Measurements from ENCODE around the gene PER2.

Gene PER2

DNA sequence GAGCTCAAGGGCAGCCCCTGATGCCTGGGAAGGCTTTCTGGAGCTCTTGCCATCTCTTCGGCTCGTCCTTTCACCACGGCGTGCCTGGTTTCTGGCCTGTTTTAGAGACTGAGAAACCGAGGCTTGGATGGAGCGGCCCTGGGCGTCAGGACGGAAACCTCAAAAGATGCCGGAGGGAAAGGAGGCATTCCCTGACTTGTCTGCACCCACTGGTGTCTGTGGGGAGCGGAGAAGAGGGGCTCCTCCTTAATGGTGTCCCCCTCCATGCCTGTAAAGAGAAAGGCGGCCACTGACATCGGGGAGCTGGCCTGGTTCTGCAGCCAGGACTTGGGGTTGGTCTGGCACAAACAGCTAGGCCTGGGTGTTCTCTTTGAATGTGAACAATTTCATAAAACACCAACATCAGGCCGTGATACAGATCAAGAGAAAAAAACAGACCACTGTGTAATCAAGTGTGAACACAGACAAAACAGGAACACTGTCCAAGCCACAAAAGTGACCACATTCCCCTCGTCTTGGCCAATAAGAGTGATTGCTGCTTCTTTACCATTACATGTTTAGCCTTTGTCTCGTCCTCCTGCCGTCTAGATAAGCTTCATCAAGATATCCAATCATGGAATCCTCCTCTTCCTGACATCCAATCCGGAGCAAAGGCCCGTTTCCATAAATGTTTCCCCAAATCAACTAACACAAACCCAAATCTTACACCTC, 84.3 kb downstream of the PER2 start:
- Histone ChIP-seq H3K14ac (ENCODE audit: low read length) (peak overlapping the region; percentile 57), H4K91ac (ENCODE audit: low read depth, low read length) (peak overlapping the region; percentile 85), H2BK5ac (ENCODE audit: low read depth, low read length, poor library complexity) (peak overlapping the region; percentile 73), H4K8ac (ENCODE audit: low read depth, low read length) (peak overlapping the region; percentile 80), H3K27me3 (ENCODE audit: insufficient read depth, low read length) (no peaks in the 10 kb centered on the region), H4K12ac (ENCODE audit: low read depth, low read length) (peak overlapping the region; percentile 81), H3K36me3 (ENCODE audit: control insufficient read depth in 1 of 2, insufficient read depth in 2 of 2, low read length in 2 of 2) (no peaks in the 10 kb centered on the region), H3K27ac (ENCODE audit: low read depth, low read length) (peak overlapping the region; percentile 63), H3K18ac (ENCODE audit: low read length) (peak overlapping the region; percentile 82), H3K9ac (ENCODE audit: low read length) (peak overlapping the region; percentile 28), H3K4ac (ENCODE audit: low read depth, low read length) (peak overlapping the region; percentile 22), H2BK12ac (ENCODE audit: low read length) (no peak overlapping the region), H2AFZ (ENCODE audit: insufficient read depth, low read length, poor library complexity) (peak overlapping the region; percentile 88), H2AK5ac (ENCODE audit: low read length) (peak overlapping the region; percentile 25), H2BK120ac (ENCODE audit: insufficient read depth, low read length, poor library complexity) (peak overlapping the region; percentile 80), H3K79me2 (ENCODE audit: control insufficient read depth, insufficient read depth, low read length, poor library complexity) (peaks cover 24% of the 10 kb centered on the region), H3K79me1 (ENCODE audit: low read length) (peaks cover 9% of the 10 kb centered on the region), H3K4me3 (ENCODE audit: low read depth, low read length) (no peak overlapping the region), H3K4me2 (ENCODE audit: low read length) (peak overlapping the region; percentile 58), H3K23ac (ENCODE audit: low read length) (no peak overlapping the region), H3K9me3 (ENCODE audit: insufficient read depth, low read depth, low read length) (no peaks in the 10 kb centered on the region), H3K4me1 (ENCODE audit: control insufficient read depth in 1 of 2, insufficient read depth in 2 of 2, low read length in 2 of 2) (peaks cover 5 to 11% of the 10 kb centered on the region in 2 experiments)
- no peak for DNase-seq
- WGBS (ENCODE audit: extremely low coverage, insufficient coverage, insufficient read length), result no CpG with 5 or more reads among the region's 18 CpGs

DNA sequence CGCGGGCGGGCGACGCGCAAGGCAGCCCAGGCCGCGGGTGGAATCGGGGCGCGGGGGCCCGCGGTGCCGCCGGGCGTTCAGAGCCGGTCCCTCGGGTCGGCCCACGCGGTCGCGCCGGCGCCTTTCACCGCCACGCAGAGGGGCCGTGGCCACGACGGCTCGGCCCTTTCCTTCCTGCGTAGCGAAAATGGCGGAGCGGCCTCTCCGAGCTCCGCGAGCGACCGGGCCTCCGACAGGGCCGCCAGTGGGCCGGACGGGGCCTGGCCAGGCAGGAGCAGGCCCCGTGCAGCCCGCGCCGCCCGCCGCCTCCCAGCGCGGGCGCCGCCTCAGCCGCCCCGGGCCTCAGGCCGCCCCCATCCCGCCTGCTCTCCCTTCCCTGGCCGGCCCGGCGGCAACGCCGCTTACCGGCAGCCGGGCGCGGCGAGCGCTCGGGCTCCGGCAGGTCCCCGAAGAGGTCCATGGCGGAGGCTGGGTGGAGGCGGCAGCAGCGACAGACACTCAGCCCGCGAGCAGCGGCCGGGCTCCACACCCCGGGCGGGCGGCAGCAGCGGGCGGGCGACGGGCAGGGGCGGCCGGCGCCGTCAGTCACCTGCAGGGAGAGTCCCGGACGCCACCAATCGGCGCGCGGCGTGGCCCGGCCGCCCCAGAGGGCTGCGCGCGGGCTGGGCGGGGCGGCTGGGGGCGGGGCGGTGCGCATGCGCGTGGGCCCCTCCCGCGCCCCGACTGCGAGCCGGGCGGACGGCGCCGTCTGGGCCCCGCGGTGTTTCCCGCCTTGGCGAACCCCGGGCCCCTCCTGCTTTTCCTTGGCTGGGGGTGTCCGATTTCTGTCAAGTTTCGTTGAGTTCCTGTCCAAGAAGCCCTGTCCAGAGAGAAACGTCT, 85.1 kb downstream of the PER2 start, which contains the start of gene ILKAP:
ILKAP (minus strand) TSS at position 602 of the 879 bp plus-strand sequence; CDS start at position 460, 142 bp downstream.
- peak within 1 kb of the TSS; percentile 25 for H2AK5ac ChIP-seq (ENCODE audit: low read length)
- H3K79me2 ChIP-seq (ENCODE audit: control insufficient read depth, insufficient read depth, low read length, poor library complexity), result peaks cover 26% of the 10 kb centered on the region
- H4K12ac ChIP-seq (ENCODE audit: low read depth, low read length), result peak within 1 kb of the TSS; percentile 81
- peak; percentile 81 to 91 for DNase-seq
- H3K79me1 ChIP-seq (ENCODE audit: low read length), result peaks cover 9% of the 10 kb centered on the region
- peak within 1 kb of the TSS; percentile 85 for H4K91ac ChIP-seq (ENCODE audit: low read depth, low read length)
- peak within 1 kb of the TSS; percentile 80 for H2BK120ac ChIP-seq (ENCODE audit: insufficient read depth, low read length, poor library complexity)
- peak within 1 kb of the TSS; percentile 97 for H3K9ac ChIP-seq (ENCODE audit: low read length)
- no peaks in the 10 kb centered on the region for H3K36me3 ChIP-seq (ENCODE audit: control insufficient read depth in 1 of 2, insufficient read depth in 2 of 2, low read length in 2 of 2)
- peak within 1 kb of the TSS; percentile 65 for H3K27ac ChIP-seq (ENCODE audit: low read depth, low read length)
- H3K23ac ChIP-seq (ENCODE audit: low read length), result no peak within 1 kb of the TSS
- H4K8ac ChIP-seq (ENCODE audit: low read depth, low read length), result peak within 1 kb of the TSS; percentile 80
- H3K4ac ChIP-seq (ENCODE audit: low read depth, low read length), result peak within 1 kb of the TSS; percentile 88
- H3K4me2 ChIP-seq (ENCODE audit: low read length), result peak within 1 kb of the TSS; percentile 63
- H3K27me3 ChIP-seq (ENCODE audit: insufficient read depth, low read length), result no peaks in the 10 kb centered on the region
- H2AFZ ChIP-seq (ENCODE audit: insufficient read depth, low read length, poor library complexity), result peak within 1 kb of the TSS; percentile 88
- H3K9me3 ChIP-seq (ENCODE audit: insufficient read depth, low read depth, low read length), result no peaks in the 10 kb centered on the region
- no peak within 1 kb of the TSS for H2BK12ac ChIP-seq (ENCODE audit: low read length)
- peak within 1 kb of the TSS; percentile 57 for H3K14ac ChIP-seq (ENCODE audit: low read length)
- H3K18ac ChIP-seq (ENCODE audit: low read length), result peak within 1 kb of the TSS; percentile 82
- H2BK5ac ChIP-seq (ENCODE audit: low read depth, low read length, poor library complexity), result peak within 1 kb of the TSS; percentile 73
- WGBS (ENCODE audit: extremely low coverage, insufficient coverage, insufficient read length), result no CpG with 5 or more reads among the region's 126 CpGs
- peak within 1 kb of the TSS; percentile 96 for H3K4me3 ChIP-seq (ENCODE audit: low read depth, low read length)
- H3K4me1 ChIP-seq (ENCODE audit: control insufficient read depth in 1 of 2, insufficient read depth in 2 of 2, low read length in 2 of 2), result peaks cover 5 to 11% of the 10 kb centered on the region in 2 experiments

DNA sequence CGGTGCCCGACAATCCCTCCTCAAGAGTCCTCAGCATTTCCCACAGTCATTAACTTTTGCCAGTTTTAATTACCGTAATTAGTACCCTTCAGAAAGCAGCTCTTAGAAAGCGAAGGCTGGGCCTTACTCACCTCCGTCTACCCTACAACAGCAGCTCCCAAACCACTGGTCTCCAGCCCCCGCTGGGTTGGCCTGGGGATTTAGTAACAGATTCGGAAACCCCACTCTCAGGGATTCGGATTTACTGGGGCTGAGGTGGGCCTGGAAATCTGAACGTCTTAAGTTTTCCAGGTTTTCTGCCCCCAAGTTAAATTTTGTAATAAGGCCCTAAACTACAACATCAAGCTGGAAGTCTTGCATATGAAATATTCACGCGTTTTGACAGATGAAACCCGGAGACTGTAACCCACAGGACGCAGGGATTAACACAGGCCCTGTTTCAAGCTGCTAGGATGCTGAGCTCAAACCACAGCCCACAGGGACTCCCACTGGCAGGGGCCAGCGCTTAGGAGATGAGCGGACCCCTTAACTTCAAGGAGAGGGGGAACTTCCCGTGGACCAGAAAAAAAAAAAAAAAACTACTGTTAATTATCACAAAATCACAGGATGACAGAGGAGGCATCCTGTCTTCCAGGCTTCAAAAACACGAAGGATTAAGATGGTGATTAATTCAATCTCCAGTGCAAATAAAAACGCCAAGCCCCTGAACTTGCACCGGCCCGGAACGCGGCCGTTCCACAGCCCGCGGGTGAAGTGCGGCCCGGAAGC, 85.9 kb downstream of the PER2 start:
- H3K79me1 ChIP-seq (ENCODE audit: low read length), result peaks cover 9% of the 10 kb centered on the region
- peak in 1 of 2 donors; percentile 10 for DNase-seq
- no peak overlapping the region for H3K23ac ChIP-seq (ENCODE audit: low read length)
- H3K4ac ChIP-seq (ENCODE audit: low read depth, low read length), result peak overlapping the region; percentile 88
- H3K9ac ChIP-seq (ENCODE audit: low read length), result peak overlapping the region; percentile 97
- no CpG with 5 or more reads among the region's 27 CpGs for WGBS (ENCODE audit: extremely low coverage, insufficient coverage, insufficient read length)
- H2AFZ ChIP-seq (ENCODE audit: insufficient read depth, low read length, poor library complexity), result peak overlapping the region; percentile 56
- H3K79me2 ChIP-seq (ENCODE audit: control insufficient read depth, insufficient read depth, low read length, poor library complexity), result peaks cover 28% of the 10 kb centered on the region
- no peaks in the 10 kb centered on the region for H3K36me3 ChIP-seq (ENCODE audit: control insufficient read depth in 1 of 2, insufficient read depth in 2 of 2, low read length in 2 of 2)
- no peak overlapping the region for H3K27ac ChIP-seq (ENCODE audit: low read depth, low read length)
- H3K18ac ChIP-seq (ENCODE audit: low read length), result peak overlapping the region; percentile 35
- no peak overlapping the region for H2AK5ac ChIP-seq (ENCODE audit: low read length)
- H3K4me3 ChIP-seq (ENCODE audit: low read depth, low read length), result peak overlapping the region; percentile 96
- H3K4me2 ChIP-seq (ENCODE audit: low read length), result peak overlapping the region; percentile 63
- H3K14ac ChIP-seq (ENCODE audit: low read length), result peak overlapping the region; percentile 45
- H3K27me3 ChIP-seq (ENCODE audit: insufficient read depth, low read length), result no peaks in the 10 kb centered on the region
- H2BK120ac ChIP-seq (ENCODE audit: insufficient read depth, low read length, poor library complexity), result peak overlapping the region; percentile 14
- peak overlapping the region; percentile 66 for H4K8ac ChIP-seq (ENCODE audit: low read depth, low read length)
- peak overlapping the region; percentile 63 for H4K12ac ChIP-seq (ENCODE audit: low read depth, low read length)
- no peaks in the 10 kb centered on the region for H3K9me3 ChIP-seq (ENCODE audit: insufficient read depth, low read depth, low read length)
- peak overlapping the region; percentile 37 for H2BK5ac ChIP-seq (ENCODE audit: low read depth, low read length, poor library complexity)
- peaks cover 5 to 11% of the 10 kb centered on the region in 2 experiments for H3K4me1 ChIP-seq (ENCODE audit: control insufficient read depth in 1 of 2, insufficient read depth in 2 of 2, low read length in 2 of 2)
- H4K91ac ChIP-seq (ENCODE audit: low read depth, low read length), result peak overlapping the region; percentile 53
- H2BK12ac ChIP-seq (ENCODE audit: low read length), result no peak overlapping the region

Measured in trophoblast cell (in vitro differentiated cells and primary cell).